Measurements from ENCODE around the gene NHSL2.
"Not testable (repeated sequence)": the region's sequence is repeated elsewhere in the genome, so short reads cannot be mapped to it uniquely, and the experiment has no call there.

NHSL2 gene

GRCh38 chrX:71922686-71923085 lies 12.0 kb downstream of the NHSL2 start:
- in situ Hi-C loops (cut with MboI; ENCODE audit: low sequenced_read_pairs) = no loop called here

GRCh38 chrX:71923516-71923915 lies 12.9 kb downstream of the NHSL2 start:
- in situ Hi-C loops (cut with MboI; ENCODE audit: low sequenced_read_pairs) = no loop called here

GRCh38 chrX:71927040-71927439 lies 16.4 kb downstream of the NHSL2 start:
- in situ Hi-C loops (cut with MboI; ENCODE audit: low sequenced_read_pairs) = no loop called here

- in situ Hi-C loops (cut with MboI; ENCODE audit: low sequenced_read_pairs) = no loop called here
These were observed 18.2 kb downstream of the NHSL2 start for GRCh38 chrX:71928856-71929255.

- in situ Hi-C loops (cut with MboI; ENCODE audit: low sequenced_read_pairs) = no loop called here
These were observed 19.7 kb downstream of the NHSL2 start for GRCh38 chrX:71930298-71930697.

- in situ Hi-C loops (cut with MboI; ENCODE audit: low sequenced_read_pairs) = no loop called here
These were observed 24.8 kb downstream of the NHSL2 start for GRCh38 chrX:71935476-71935875.

- in situ Hi-C loops (cut with MboI; ENCODE audit: low sequenced_read_pairs) = no loop called here
These were observed 26.0 kb downstream of the NHSL2 start for GRCh38 chrX:71936632-71937031.

GRCh38 chrX:71938371-71938770 lies 27.7 kb downstream of the NHSL2 start:
- in situ Hi-C loops (cut with MboI; ENCODE audit: low sequenced_read_pairs) = no loop called here

GRCh38 chrX:71941145-71941544 lies 30.5 kb downstream of the NHSL2 start:
- in situ Hi-C loops (cut with MboI; ENCODE audit: low sequenced_read_pairs) = no loop called here

GRCh38 chrX:71941776-71942175 lies 31.1 kb downstream of the NHSL2 start:
- in situ Hi-C loops (cut with MboI; ENCODE audit: low sequenced_read_pairs) = no loop called here

- in situ Hi-C loops (cut with MboI; ENCODE audit: low sequenced_read_pairs) = no loop called here
These were observed 33.7 kb downstream of the NHSL2 start for GRCh38 chrX:71944369-71944768.

GRCh38 chrX:71945237-71945805 lies 34.7 kb downstream of the NHSL2 start:
- in situ Hi-C loops (cut with MboI; ENCODE audit: low sequenced_read_pairs) = no loop called here

GRCh38 chrX:71949363-71949762 lies 38.7 kb downstream of the NHSL2 start:
- in situ Hi-C loops (cut with MboI; ENCODE audit: low sequenced_read_pairs) = no loop called here

GRCh38 chrX:71949844-71950445 lies 39.3 kb downstream of the NHSL2 start:
- in situ Hi-C loops (cut with MboI; ENCODE audit: low sequenced_read_pairs) = no loop called here

- in situ Hi-C loops (cut with MboI; ENCODE audit: low sequenced_read_pairs) = no loop called here
These were observed 42.7 kb downstream of the NHSL2 start for GRCh38 chrX:71953391-71953790.

- in situ Hi-C loops (cut with MboI; ENCODE audit: low sequenced_read_pairs) = no loop called here
These were observed 43.3 kb downstream of the NHSL2 start for GRCh38 chrX:71953946-71954345.

- in situ Hi-C loops (cut with MboI; ENCODE audit: low sequenced_read_pairs) = no loop called here
These were observed 43.8 kb downstream of the NHSL2 start for GRCh38 chrX:71954458-71954857.

- in situ Hi-C loops (cut with MboI; ENCODE audit: low sequenced_read_pairs) = no loop called here
These were observed 45.0 kb downstream of the NHSL2 start for GRCh38 chrX:71955530-71956120.

GRCh38 chrX:71958281-71958675 lies 47.6 kb downstream of the NHSL2 start:
- in situ Hi-C loops (cut with MboI; ENCODE audit: low sequenced_read_pairs) = no loop called here

- in situ Hi-C loops (cut with MboI; ENCODE audit: low sequenced_read_pairs) = not testable (repeated sequence)
These were observed 53.5 kb downstream of the NHSL2 start for GRCh38 chrX:71964184-71964583.

- in situ Hi-C loops (cut with MboI; ENCODE audit: low sequenced_read_pairs) = no loop called here
These were observed 64.3 kb downstream of the NHSL2 start for GRCh38 chrX:71974916-71975315.

- in situ Hi-C loops (cut with MboI; ENCODE audit: low sequenced_read_pairs) = no loop called here
These were observed 66.1 kb downstream of the NHSL2 start for GRCh38 chrX:71976753-71977152.

- in situ Hi-C loops (cut with MboI; ENCODE audit: low sequenced_read_pairs) = no loop called here
These were observed 67.5 kb downstream of the NHSL2 start for GRCh38 chrX:71978164-71978563.
